ENCODE measurements around the gene CHAT. TPM values are rescaled to one million over a fixed set of nuclear protein-coding genes. Genes with fewer than 3 reads are reported as not detected.
"Not testable (repeated sequence)": the region's sequence is repeated elsewhere in the genome, so short reads cannot be mapped to it uniquely, and the experiment has no call there.

The CHAT gene
- total RNA-seq, 4 donors from 2014 or later: 0.94 to 1.6 TPM; not detected in 2

GRCh38 chr10:49666685-49667084 lies 52.8 kb downstream of the CHAT start:
- no peak overlapping the region for H3K27ac ChIP-seq
- no peaks in the 10 kb centered on the region for H3K36me3 ChIP-seq
- 80 to 94% methylated on average over 1 to 4 of the region's 5 CpGs for WGBS, 2 donors (ENCODE audit: low coverage in 1 of 2)
- TF ChIP-seq, protein P1, sequence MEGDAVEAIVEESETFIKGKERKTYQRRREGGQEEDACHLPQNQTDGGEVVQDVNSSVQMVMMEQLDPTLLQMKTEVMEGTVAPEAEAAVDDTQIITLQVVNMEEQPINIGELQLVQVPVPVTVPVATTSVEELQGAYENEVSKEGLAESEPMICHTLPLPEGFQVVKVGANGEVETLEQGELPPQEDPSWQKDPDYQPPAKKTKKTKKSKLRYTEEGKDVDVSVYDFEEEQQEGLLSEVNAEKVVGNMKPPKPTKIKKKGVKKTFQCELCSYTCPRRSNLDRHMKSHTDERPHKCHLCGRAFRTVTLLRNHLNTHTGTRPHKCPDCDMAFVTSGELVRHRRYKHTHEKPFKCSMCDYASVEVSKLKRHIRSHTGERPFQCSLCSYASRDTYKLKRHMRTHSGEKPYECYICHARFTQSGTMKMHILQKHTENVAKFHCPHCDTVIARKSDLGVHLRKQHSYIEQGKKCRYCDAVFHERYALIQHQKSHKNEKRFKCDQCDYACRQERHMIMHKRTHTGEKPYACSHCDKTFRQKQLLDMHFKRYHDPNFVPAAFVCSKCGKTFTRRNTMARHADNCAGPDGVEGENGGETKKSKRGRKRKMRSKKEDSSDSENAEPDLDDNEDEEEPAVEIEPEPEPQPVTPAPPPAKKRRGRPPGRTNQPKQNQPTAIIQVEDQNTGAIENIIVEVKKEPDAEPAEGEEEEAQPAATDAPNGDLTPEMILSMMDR (IDR thresholded peaks at IDR 0.05): no peak
- TF ChIP-seq POLR2A (IDR thresholded peaks at IDR 0.05): no peak
- H3K4me3 ChIP-seq: no peak overlapping the region
- H3K27me3 ChIP-seq: peaks cover 18% of the 10 kb centered on the region
- H3K4me1 ChIP-seq: no peaks in the 10 kb centered on the region
- no peak for ATAC-seq
- H3K9me3 ChIP-seq: peaks cover 0 to 3% (median 0%) of the 10 kb centered on the region in 3 donors

GRCh38 chr10:49667991-49668390 lies 54.2 kb downstream of the CHAT start:
- Histone ChIP-seq H3K36me3 (no peaks in the 10 kb centered on the region), H3K4me1 (no peaks in the 10 kb centered on the region), H3K9me3 (peaks cover 0 to 6% (median 0%) of the 10 kb centered on the region in 3 donors), H3K4me3 (no peak overlapping the region), H3K27ac (no peak overlapping the region), H3K27me3 (peaks cover 18% of the 10 kb centered on the region)
- TF ChIP-seq EP300 (IDR thresholded peaks at IDR 0.05): no peak
- TF ChIP-seq, protein P1 (IDR thresholded peaks at IDR 0.05): no peak
- no peak for TF ChIP-seq POLR2A (IDR thresholded peaks at IDR 0.05)
- no peak for TF ChIP-seq POLR2AphosphoS5 (IDR thresholded peaks at IDR 0.05)
- ATAC-seq: no peak
- WGBS, 2 donors (ENCODE audit: low coverage in 1 of 2): 20 to 66% methylated on average over 1 to 2 of the region's 2 CpGs

- Histone ChIP-seq H3K36me3 (no peaks in the 10 kb centered on the region), H3K27ac (no peak overlapping the region), H3K9me3 (peaks cover 0 to 6% (median 0%) of the 10 kb centered on the region in 3 donors), H3K4me3 (no peak overlapping the region), H3K27me3 (peaks cover 18% of the 10 kb centered on the region), H3K4me1 (no peaks in the 10 kb centered on the region)
- TF ChIP-seq POLR2A (IDR thresholded peaks at IDR 0.05) (no peak), EP300 (IDR thresholded peaks at IDR 0.05) (no peak), POLR2AphosphoS5 (IDR thresholded peaks at IDR 0.05) (no peak)
- TF ChIP-seq, protein P1 (IDR thresholded peaks at IDR 0.05): no peak
- 64 to 80% methylated on average over 4 to 6 of the region's 6 CpGs for WGBS, 2 donors (ENCODE audit: low coverage in 1 of 2)
- ATAC-seq: no peak
These were observed 54.8 kb downstream of the CHAT start for GRCh38 chr10:49668684-49669083.

DNA sequence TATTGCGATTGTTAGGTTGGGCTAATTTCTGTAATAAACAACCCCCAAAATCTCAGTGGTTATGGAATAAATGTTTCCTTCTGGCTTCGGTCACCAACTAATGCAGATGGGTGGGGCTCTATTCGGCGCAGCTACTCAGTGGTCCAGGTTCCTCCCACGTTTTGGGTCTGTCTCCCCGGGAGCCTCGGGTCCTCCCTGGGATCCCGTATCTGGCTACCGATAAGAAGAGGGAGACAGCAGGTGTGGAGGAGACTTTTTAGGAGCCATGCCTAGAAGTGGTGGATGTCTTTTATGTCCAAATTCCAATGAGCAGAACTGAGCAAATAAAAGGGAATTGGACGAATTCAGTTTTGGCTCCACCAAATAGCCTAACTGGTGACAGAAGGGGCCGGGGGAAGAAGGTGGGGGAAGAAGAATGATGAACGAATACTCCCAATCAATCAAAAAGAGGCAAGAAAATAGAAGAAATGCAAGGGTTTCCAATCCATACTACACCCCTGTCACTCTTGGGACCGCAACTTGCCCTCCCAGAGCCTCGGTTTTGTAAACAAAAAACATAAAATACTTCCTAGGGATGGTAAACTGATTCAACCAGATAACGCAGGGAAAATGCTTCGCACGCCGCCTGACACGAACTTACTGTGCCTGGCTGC lies 65.1 kb downstream of the CHAT start:
- TF ChIP-seq EP300 (IDR thresholded peaks at IDR 0.05) (no peak), POLR2A (IDR thresholded peaks at IDR 0.05) (no peak), POLR2AphosphoS5 (IDR thresholded peaks at IDR 0.05) (no peak)
- TF ChIP-seq, protein P1 (IDR thresholded peaks at IDR 0.05): no peak
- H3K27me3 ChIP-seq: peaks cover 25% of the 10 kb centered on the region
- no peak overlapping the region for H3K27ac ChIP-seq
- WGBS, 2 donors (ENCODE audit: low coverage in 1 of 2): 11 to 24% methylated on average over 12 to 19 of the region's 19 CpGs
- H3K4me1 ChIP-seq: no peaks in the 10 kb centered on the region
- peaks cover 0 to 48% (median 0%) of the 10 kb centered on the region in 3 donors for H3K9me3 ChIP-seq
- no peaks in the 10 kb centered on the region for H3K36me3 ChIP-seq
- H3K4me3 ChIP-seq: no peak overlapping the region
- no peak for ATAC-seq

DNA sequence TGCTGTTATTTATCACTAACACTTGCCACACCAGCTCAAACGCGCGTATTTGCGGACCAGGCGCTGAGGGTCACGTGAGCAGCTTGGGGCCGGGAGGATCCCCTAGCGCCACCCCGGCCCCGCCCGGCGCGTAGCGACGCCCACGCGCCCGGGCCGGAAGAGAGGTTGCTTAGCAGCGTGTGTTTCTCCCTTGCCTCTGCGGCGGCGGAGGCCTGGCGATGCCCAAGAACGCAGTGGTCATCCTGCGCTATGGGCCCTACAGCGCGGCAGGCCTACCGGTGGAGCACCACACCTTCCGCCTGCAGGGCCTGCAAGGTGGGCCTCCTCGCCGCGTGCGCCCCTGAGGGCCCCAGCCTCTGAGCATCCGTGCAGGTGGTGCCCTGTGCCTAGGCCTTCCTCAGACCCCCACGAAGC lies 65.7 kb downstream of the CHAT start, which contains the start of gene C10orf53:
C10orf53 (plus strand) TSS at position 172 of the 414 bp plus-strand sequence; CDS start at position 219, 47 bp downstream.
- Histone ChIP-seq H3K9me3 (peaks cover 0 to 48% (median 0%) of the 10 kb centered on the region in 3 donors), H3K4me3 (no peak within 1 kb of the TSS), H3K27ac (no peak within 1 kb of the TSS), H3K4me1 (no peaks in the 10 kb centered on the region), H3K27me3 (peaks cover 25% of the 10 kb centered on the region), H3K36me3 (no peaks in the 10 kb centered on the region)
- ATAC-seq: no peak
- TF ChIP-seq EP300 (IDR thresholded peaks at IDR 0.05) (no peak), POLR2AphosphoS5 (IDR thresholded peaks at IDR 0.05) (no peak), POLR2A (IDR thresholded peaks at IDR 0.05) (no peak)
- TF ChIP-seq, protein P1 (IDR thresholded peaks at IDR 0.05): no peak
- WGBS, 2 donors (ENCODE audit: low coverage in 1 of 2): 0 to 3% methylated on average over 6 of the region's 36 CpGs

DNA sequence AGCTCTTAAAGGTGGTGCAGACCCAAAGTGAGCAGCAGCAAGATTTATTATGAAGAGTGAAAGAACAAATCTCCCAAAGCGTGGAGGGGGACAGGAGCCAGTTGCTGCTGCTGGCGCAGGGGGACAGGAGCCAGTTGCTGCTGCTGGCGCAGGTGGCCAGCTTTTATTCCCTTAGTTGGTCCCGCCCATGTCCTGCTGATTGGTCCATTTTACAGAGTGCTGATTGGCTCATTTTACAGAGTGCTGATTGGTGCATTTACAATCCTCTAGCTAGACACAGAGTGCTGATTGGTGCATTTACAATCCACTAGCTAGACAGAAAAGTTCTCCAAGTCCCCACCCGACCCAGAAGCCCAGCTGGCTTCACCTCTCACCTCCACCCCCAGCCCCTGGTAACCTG lies 68.6 kb downstream of the CHAT start:
- not testable (repeated sequence) for H3K27ac ChIP-seq, H3K36me3 ChIP-seq, H3K4me1 ChIP-seq, H3K4me3 ChIP-seq, ATAC-seq
- Histone ChIP-seq H3K9me3 (peaks cover 0 to 68% (median 0%) of the 10 kb centered on the region in 3 donors), H3K27me3 (peaks cover 29% of the 10 kb centered on the region)
- 60 to 80% methylated on average over 1 to 3 of the region's 5 CpGs for WGBS, 2 donors (ENCODE audit: low coverage in 1 of 2)

Measured in gastroesophageal sphincter (tissue), 4 donors.